ENCODE data around the gene EIF4G3. TPM values are rescaled to one million over a fixed set of nuclear protein-coding genes. Genes with fewer than 3 reads are reported as not detected.

The EIF4G3 gene
- total and polyA plus RNA-seq, 2 of the 8 experiments (the other 6 are each of a cell fraction or from before 2014, with no cell fraction given) = 47.5 to 66.6 TPM

DNA sequence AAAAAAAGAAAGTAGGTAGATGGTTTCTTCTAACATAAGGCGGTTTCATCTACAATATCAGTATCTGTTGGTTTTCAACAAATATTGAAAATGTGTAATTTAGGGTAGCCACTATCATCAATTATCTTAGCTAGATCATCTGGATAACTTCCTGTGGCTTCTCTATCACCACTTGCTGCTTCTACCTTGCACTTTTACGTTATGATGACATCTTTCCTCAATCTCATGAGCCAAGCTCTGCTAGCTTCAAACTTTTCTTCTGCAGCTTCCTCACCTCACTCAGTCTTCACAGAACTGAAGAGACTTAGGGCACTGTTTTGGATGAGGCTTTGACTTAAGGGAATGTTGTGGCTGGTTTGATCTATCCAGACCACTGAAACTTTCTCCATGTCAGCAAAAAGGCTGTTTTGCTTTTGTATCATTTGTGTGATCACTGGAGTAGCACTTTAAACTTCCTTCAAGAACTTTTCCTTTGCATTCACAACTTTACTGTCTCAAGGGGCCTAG, 244.7 kb downstream of the EIF4G3 start (continued):
- TF ChIP-seq RAD21 (IDR thresholded peaks at IDR 0.05 in 1 of 2, conservative IDR thresholded peaks at IDR 0.05 in 1 of 2; ENCODE audit: low read depth in 2 of 2, low read length in 2 of 2) = no peak
